KOPT-K1 (cell line): ENCODE data around the gene ENPEP.
A peak's percentile ranks its signal among the peaks of the same experiment; 100 is the strongest.

Experiments used
- H3K27ac ChIP-seq: fragments of 200-600 bp; sonication (generic); 2 replicates; pipeline ENCODE4 v1.5.1; 2016; ENCODE audit warnings: antibody characterized with exemption, mild to moderate bottlenecking, low read depth, low read length; ENCODE audit not compliant: poor library complexity, severe bottlenecking
- H3K36me3 ChIP-seq: fragments of 200-600 bp; sonication (generic); 2 replicates; pipeline ENCODE4 v1.5.1; 2017; ENCODE audit warnings: antibody characterized with exemption, mild to moderate bottlenecking, low read length, moderate library complexity; ENCODE audit not compliant: insufficient read depth
- H3K9me3 ChIP-seq: fragments of 200-600 bp; sonication (generic); 2 replicates; pipeline ENCODE4 v1.5.1; 2017; ENCODE audit warnings: antibody characterized with exemption, low read length, mild to moderate bottlenecking; ENCODE audit not compliant: insufficient read depth, poor library complexity, severe bottlenecking

ENPEP gene

GRCh38 chr4:110501826-110502225 lies 25.9 kb downstream of the ENPEP start:
- Histone ChIP-seq H3K9me3 (peaks cover 5% of the 10 kb centered on the region), H3K27ac (no peak overlapping the region), H3K36me3 (no peaks in the 10 kb centered on the region)

- H3K36me3 ChIP-seq, result no peaks in the 10 kb centered on the region
- H3K9me3 ChIP-seq, result peaks cover 5% of the 10 kb centered on the region
- H3K27ac ChIP-seq, result no peak overlapping the region
Observed at GRCh38 chr4:110503270-110504083, 27.5 kb downstream of the ENPEP start.

GRCh38 chr4:110504084-110504435 lies 28.1 kb downstream of the ENPEP start:
- H3K36me3 ChIP-seq, result no peaks in the 10 kb centered on the region
- H3K9me3 ChIP-seq, result peaks cover 5% of the 10 kb centered on the region
- H3K27ac ChIP-seq, result no peak overlapping the region

GRCh38 chr4:110505440-110505839 lies 29.5 kb downstream of the ENPEP start:
- Histone ChIP-seq H3K27ac (no peak overlapping the region), H3K36me3 (no peaks in the 10 kb centered on the region)

GRCh38 chr4:110508827-110509710 lies 33.1 kb downstream of the ENPEP start:
- Histone ChIP-seq H3K9me3 (no peaks in the 10 kb centered on the region), H3K36me3 (no peaks in the 10 kb centered on the region), H3K27ac (no peak overlapping the region)

More at GRCh38 chr4:110505440-110505839, 29.5 kb downstream of the ENPEP start:
- H3K9me3 ChIP-seq, result peaks cover 5% of the 10 kb centered on the region

GRCh38 chr4:110510277-110510676 lies 34.3 kb downstream of the ENPEP start:
- Histone ChIP-seq H3K27ac (no peak overlapping the region), H3K9me3 (no peaks in the 10 kb centered on the region), H3K36me3 (no peaks in the 10 kb centered on the region)

- H3K27ac ChIP-seq, result no peak overlapping the region
- no peaks in the 10 kb centered on the region for H3K9me3 ChIP-seq
- no peaks in the 10 kb centered on the region for H3K36me3 ChIP-seq
Observed at GRCh38 chr4:110510955-110511544, 35.1 kb downstream of the ENPEP start.

GRCh38 chr4:110512901-110513300 lies 36.9 kb downstream of the ENPEP start:
- H3K36me3 ChIP-seq, result no peaks in the 10 kb centered on the region
- no peak overlapping the region for H3K27ac ChIP-seq
- no peaks in the 10 kb centered on the region for H3K9me3 ChIP-seq

- H3K9me3 ChIP-seq, result no peaks in the 10 kb centered on the region
- H3K36me3 ChIP-seq, result no peaks in the 10 kb centered on the region
- H3K27ac ChIP-seq, result no peak overlapping the region
Observed at GRCh38 chr4:110514889-110515479, 39.0 kb downstream of the ENPEP start.

- H3K27ac ChIP-seq, result peak overlapping the region; percentile 54
- H3K9me3 ChIP-seq, result no peaks in the 10 kb centered on the region
- no peaks in the 10 kb centered on the region for H3K36me3 ChIP-seq
Observed at GRCh38 chr4:110515676-110516075, 39.7 kb downstream of the ENPEP start.

- Histone ChIP-seq H3K36me3 (no peaks in the 10 kb centered on the region), H3K27ac (peak overlapping the region; percentile 54), H3K9me3 (no peaks in the 10 kb centered on the region)
Observed at GRCh38 chr4:110516106-110516922, 40.4 kb downstream of the ENPEP start.

- H3K27ac ChIP-seq, result no peak overlapping the region
- H3K36me3 ChIP-seq, result no peaks in the 10 kb centered on the region
Observed at GRCh38 chr4:110518889-110519490, 43.0 kb downstream of the ENPEP start.

GRCh38 chr4:110520886-110521285 lies 44.9 kb downstream of the ENPEP start:
- Histone ChIP-seq H3K9me3 (no peaks in the 10 kb centered on the region), H3K27ac (no peak overlapping the region), H3K36me3 (no peaks in the 10 kb centered on the region)

More at GRCh38 chr4:110518889-110519490, 43.0 kb downstream of the ENPEP start:
- no peaks in the 10 kb centered on the region for H3K9me3 ChIP-seq

GRCh38 chr4:110526589-110526988 lies 50.6 kb downstream of the ENPEP start:
- H3K27ac ChIP-seq, result peak overlapping the region; percentile 83
- H3K36me3 ChIP-seq, result no peaks in the 10 kb centered on the region
- no peaks in the 10 kb centered on the region for H3K9me3 ChIP-seq
